ENCODE measurements around the gene SLC66A2. TPM values are rescaled to one million over a fixed set of nuclear protein-coding genes. Genes with fewer than 3 reads are reported as not detected.
"Not testable (repeated sequence)": the region's sequence is repeated elsewhere in the genome, so short reads cannot be mapped to it uniquely, and the experiment has no call there.

The SLC66A2 gene
- total RNA-seq = 28.4 and 29.8 TPM in 2 replicates
- long read RNA-seq, partial matches to known transcripts = 0 of 1 reads
- long read RNA-seq, other reads (novel, unspliced or antisense) = 1 of 1 reads

DNA sequence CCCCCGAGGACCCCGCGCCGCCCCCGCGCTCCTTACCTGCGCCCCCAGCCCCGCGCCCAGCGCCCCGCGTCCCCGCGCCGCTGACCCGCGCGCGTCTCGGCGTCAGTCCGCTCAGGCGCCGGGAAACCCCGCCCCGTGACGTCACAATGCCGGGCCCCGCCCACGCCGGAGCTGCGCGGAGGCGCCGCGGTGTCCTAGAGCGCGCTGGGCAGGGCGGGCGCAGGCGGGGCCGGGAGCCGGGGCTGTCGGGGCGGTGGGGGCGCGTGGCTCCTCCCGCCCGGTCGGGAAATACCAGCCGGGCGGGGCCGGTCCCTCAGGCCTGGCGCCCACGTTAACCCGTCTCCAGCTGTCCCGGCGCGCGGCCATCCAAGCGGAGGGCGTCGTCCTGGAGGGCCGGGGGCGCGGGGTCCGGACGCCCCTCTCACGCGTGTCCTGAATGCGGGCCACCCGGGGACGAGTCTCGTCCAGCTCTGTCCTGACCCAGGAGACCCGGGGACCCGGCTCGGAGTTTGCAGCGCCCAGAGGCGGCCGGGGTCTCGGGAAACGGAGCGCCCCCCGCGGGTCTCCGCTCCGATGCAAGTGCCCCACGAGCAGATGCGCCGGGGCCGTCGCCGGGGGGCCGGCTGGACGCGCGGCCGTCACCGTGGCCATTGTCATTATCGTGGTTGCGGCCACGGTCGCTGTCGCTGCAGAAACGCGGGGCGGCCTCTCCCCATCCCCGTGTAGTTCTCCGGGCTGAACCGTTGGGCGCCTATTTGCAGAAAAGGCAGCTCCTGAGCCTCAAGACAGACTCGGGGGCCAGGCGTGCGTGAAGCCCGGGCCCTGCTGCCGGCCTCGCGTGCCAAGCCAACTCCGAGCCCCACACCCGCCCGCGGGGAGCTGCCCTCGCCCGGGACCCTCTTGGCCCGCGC lies at the start of gene SLC66A2:
TSS of gene SLC66A2 (minus strand) at position 109 of the 911 bp plus-strand sequence. CDS start 727 bp downstream, outside the sequence.
- TF ChIP-seq, protein P1, sequence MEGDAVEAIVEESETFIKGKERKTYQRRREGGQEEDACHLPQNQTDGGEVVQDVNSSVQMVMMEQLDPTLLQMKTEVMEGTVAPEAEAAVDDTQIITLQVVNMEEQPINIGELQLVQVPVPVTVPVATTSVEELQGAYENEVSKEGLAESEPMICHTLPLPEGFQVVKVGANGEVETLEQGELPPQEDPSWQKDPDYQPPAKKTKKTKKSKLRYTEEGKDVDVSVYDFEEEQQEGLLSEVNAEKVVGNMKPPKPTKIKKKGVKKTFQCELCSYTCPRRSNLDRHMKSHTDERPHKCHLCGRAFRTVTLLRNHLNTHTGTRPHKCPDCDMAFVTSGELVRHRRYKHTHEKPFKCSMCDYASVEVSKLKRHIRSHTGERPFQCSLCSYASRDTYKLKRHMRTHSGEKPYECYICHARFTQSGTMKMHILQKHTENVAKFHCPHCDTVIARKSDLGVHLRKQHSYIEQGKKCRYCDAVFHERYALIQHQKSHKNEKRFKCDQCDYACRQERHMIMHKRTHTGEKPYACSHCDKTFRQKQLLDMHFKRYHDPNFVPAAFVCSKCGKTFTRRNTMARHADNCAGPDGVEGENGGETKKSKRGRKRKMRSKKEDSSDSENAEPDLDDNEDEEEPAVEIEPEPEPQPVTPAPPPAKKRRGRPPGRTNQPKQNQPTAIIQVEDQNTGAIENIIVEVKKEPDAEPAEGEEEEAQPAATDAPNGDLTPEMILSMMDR (conservative IDR thresholded peaks at IDR 0.05) = peak; percentile 30
- no peak within 1 kb of the TSS for H3K27ac Mint-ChIP-seq (ENCODE audit: unreplicated experiment)
- peaks cover 12% of the 10 kb centered on the region for H3K4me1 Mint-ChIP-seq
- peaks cover 42% of the 10 kb centered on the region for H3K27me3 Mint-ChIP-seq (ENCODE audit: low read depth)
- no peaks in the 10 kb centered on the region for H3K36me3 Mint-ChIP-seq (ENCODE audit: low read depth)
- H3K4me3 Mint-ChIP-seq = peak within 1 kb of the TSS; percentile 92
- DNase-seq (ENCODE audit: low read depth, low spot score) = peak; percentile 90
- H3K9me3 Mint-ChIP-seq = no peaks in the 10 kb centered on the region

DNA sequence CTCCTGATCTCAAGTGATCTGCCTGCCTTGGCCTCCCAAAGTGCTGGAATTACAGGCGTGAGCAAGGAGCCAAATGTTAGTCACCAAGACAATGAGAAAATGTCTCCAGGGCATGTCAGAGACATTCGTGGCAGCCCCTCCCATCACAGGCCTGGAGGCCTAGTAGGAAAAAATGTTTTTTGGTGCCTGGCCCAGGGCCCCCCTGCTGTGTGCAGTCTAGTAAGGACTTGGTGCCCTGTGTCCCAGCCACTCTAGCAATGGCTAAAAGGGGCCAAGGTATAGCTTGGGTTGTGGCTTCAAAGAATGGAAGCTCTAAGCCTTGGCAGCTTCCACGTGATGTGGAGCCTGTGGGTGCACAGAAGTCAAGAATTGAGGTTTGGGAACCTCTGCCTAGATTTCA lies 49.4 kb upstream of the SLC66A2 start:
- Mint-ChIP-seq H3K4me1 (no peaks in the 10 kb centered on the region), H3K36me3 (ENCODE audit: low read depth) (peaks cover 14% of the 10 kb centered on the region), H3K27me3 (ENCODE audit: low read depth) (no peaks in the 10 kb centered on the region), H3K9me3 (peaks cover 11% of the 10 kb centered on the region), H3K4me3 (no peak overlapping the region), H3K27ac (ENCODE audit: unreplicated experiment) (no peak overlapping the region)
- TF ChIP-seq, protein P1 (conservative IDR thresholded peaks at IDR 0.05) = no peak
- no peak for DNase-seq (ENCODE audit: low read depth, low spot score)

DNA sequence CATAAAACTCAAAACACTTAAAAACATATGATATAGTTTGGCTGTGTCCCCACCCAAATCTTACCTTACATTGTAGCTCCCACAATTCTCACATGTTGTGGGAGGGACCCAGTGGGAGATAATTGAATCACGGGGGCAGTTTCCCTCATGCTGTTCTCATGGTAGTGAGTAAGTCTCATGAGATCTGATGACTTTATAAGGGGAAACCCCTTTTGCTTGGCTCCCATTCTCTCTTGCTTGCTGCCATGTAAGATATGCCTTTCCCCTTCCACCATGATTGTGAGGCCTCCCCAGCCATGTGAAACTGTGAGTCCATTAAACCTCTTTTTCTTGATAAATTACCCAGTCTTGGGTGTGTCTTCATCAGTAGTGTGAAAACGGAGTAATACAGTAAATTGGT lies 48.2 kb upstream of the SLC66A2 start:
- DNase-seq (ENCODE audit: low read depth, low spot score); H3K4me3 Mint-ChIP-seq; H3K4me1 Mint-ChIP-seq; H3K27ac Mint-ChIP-seq (ENCODE audit: unreplicated experiment); H3K27me3 Mint-ChIP-seq (ENCODE audit: low read depth): not testable (repeated sequence)
- Mint-ChIP-seq H3K9me3 (peaks cover 11% of the 10 kb centered on the region), H3K36me3 (ENCODE audit: low read depth) (peaks cover 14% of the 10 kb centered on the region)

DNA sequence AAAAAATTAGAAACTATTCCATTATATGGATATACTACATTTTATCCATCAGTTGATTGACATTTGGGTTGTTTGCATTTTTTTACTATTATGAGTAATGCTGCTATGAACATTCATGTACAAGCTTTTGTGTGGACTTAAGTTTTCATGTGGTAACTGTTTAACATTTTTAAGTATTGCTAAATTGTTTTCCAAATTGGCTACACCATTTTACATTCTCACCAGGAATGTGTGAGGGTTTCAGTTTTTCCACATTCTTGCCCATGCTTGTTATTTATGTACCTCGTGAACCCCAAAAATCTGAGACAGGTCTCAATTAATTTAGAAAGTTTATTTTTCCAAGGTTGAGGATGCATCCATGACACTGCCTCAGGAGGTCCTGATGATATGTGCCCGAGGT lies 40.0 kb upstream of the SLC66A2 start:
- no peaks in the 10 kb centered on the region for H3K27me3 Mint-ChIP-seq (ENCODE audit: low read depth)
- TF ChIP-seq, protein P1 (conservative IDR thresholded peaks at IDR 0.05) = no peak
- H3K27ac Mint-ChIP-seq (ENCODE audit: unreplicated experiment) = no peak overlapping the region
- H3K9me3 Mint-ChIP-seq = no peaks in the 10 kb centered on the region
- no peak overlapping the region for H3K4me3 Mint-ChIP-seq
- DNase-seq (ENCODE audit: low read depth, low spot score) = no peak
- H3K36me3 Mint-ChIP-seq (ENCODE audit: low read depth) = peaks cover 2% of the 10 kb centered on the region
- peaks cover 20% of the 10 kb centered on the region for H3K4me1 Mint-ChIP-seq

DNA sequence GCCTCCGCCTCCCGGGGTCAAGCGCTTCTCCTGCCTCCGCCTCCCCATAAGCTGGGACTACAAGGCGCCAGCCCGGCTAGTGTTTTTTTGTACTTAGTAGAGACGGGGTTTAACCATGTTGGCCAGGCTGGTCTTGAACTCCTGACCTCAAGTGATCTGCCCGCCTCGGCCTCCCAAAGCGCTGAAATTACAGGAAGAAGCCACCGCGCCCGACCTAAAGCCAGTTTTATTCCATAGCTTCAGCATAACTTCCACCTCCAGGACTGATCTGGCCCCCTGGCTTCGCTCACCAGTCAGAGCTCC lies 37.7 kb upstream of the SLC66A2 start:
- H3K4me3 Mint-ChIP-seq = peak overlapping the region; percentile 89
- H3K4me1 Mint-ChIP-seq = peaks cover 28% of the 10 kb centered on the region
- H3K36me3 Mint-ChIP-seq (ENCODE audit: low read depth) = peaks cover 7% of the 10 kb centered on the region
- no peak for DNase-seq (ENCODE audit: low read depth, low spot score)
- peak overlapping the region; percentile 87 for H3K27ac Mint-ChIP-seq (ENCODE audit: unreplicated experiment)
- H3K9me3 Mint-ChIP-seq = no peaks in the 10 kb centered on the region
- H3K27me3 Mint-ChIP-seq (ENCODE audit: low read depth) = no peaks in the 10 kb centered on the region
- TF ChIP-seq, protein P1 (conservative IDR thresholded peaks at IDR 0.05) = no peak

All from neural crest cell (in vitro differentiated cells).